GM18499 (cell line): ENCODE measurements around the gene SLFN12.
"Not testable (repeated sequence)": the region's sequence is repeated elsewhere in the genome, so short reads cannot be mapped to it uniquely, and the experiment has no call there.

Source experiments
- ATAC-seq: cut with Tn5 transposase; IDR thresholded peaks from one replicate; pipeline ENCODE4 v1.9.1; 2021; ENCODE audit warnings: moderate number of reproducible peaks; ENCODE audit not compliant: insufficient read depth, unreplicated experiment

Gene SLFN12

DNA sequence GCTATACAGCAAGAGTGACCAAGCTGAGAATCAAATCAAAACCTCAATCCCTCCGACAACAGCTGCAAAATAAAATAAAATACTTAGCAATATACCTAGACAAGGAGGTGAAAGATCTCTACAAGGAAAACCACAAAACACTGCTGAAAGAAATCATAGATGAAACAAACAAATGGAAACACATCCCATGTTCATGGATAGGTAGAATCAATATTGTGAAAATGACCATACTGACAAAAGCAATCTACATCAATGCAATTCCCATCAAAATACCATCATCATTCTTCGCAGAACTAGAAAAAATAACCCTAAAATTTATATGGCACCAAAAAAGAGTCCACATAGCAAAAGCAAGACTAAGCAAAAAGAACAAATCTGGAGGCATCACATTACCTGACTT, 17.6 kb downstream of the SLFN12 start:
- ATAC-seq = not testable (repeated sequence)

DNA sequence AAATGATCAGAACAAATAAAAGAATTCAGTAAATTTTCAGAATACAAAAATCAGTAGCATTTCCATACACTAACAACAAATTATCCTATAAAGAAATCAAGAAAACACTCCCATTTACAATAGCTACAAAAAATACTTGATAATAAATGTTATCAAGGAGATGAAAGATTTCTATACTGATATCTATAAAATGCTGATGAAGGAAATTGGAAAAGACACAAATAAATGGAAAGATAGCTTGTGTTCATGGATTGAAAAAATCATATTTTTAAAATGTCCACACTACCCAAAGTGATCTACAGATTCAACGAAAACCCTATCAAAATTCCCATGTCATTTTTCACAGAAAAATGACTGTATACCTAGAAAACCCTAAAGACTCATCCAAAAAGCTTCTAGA, 18.1 kb downstream of the SLFN12 start:
- no peak for ATAC-seq

DNA sequence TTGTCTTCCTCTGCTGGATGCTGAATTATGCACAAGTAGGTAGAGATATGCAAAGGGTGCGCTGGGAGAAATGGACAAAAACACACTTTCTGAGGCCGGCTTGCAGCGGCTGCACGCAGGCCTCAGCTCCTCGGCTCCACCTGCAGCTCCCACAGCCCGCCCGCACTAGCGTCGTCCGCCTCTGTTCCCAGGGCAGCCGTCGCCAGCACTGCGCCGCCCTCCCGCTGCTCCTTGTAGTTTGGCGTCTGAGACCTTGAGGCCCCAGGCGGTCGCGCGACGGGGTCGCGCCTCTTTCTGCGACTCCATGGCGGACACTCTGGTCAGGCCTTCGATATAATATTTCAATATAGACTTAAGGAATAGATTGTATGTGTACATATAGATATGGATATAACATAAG, 24.8 kb downstream of the SLFN12 start:
- no peak for ATAC-seq

DNA sequence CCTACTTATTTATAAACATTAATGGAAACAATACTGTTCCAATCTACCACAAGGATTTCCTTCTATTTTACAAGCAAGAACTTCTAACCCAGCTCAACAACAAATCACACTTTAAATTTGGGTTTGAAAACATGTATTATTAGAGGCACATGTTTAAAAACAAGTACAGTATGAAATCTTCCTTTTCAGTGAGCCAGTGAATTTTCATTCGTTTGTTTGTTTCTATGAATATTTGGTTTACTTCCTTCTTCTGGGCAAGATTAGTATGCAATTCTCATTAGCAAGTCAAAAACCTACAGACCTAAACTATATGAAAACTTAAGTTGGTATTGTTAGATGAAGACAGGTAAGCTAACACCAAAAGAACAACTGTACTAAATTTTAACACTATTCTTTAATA, 25.7 kb downstream of the SLFN12 start:
- no peak for ATAC-seq

DNA sequence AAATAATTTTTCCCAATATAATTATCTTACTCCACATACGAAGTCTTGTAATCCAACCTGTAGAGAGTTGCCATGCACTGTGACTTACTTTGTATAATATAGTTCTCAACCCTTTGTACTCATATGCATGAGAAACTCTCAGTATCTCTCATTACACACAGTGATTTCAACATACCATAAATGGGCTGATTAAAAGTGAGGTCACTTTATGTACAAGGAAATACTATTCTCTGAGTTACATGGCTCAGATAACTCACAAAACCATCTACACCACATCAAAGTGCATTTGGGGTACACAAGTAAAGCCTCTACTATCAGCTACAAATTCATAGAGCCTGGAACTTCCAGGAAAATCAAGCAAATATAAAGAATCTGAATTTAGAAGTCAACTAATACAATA, 27.9 kb downstream of the SLFN12 start:
- ATAC-seq = no peak

DNA sequence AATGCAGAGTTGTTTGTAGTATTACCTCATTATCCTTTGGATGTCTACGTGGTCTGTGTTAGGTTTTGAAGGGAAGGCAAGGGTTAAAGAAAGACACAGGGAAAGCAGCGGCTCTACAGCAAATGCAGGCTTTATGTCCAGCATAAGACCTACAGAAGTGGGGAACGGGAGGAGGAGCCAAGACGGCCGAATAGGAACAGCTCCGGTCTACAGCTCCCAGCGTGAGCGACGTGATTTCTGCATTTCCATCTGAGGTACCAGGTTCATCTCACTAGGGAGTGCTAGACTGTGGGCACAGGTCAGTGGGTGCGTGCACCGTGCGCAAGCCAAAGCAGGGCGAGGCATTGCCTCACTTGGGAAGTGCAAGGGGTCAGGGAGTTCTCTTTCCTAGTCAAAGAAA, 38.5 kb downstream of the SLFN12 start:
- not testable (repeated sequence) for ATAC-seq

DNA sequence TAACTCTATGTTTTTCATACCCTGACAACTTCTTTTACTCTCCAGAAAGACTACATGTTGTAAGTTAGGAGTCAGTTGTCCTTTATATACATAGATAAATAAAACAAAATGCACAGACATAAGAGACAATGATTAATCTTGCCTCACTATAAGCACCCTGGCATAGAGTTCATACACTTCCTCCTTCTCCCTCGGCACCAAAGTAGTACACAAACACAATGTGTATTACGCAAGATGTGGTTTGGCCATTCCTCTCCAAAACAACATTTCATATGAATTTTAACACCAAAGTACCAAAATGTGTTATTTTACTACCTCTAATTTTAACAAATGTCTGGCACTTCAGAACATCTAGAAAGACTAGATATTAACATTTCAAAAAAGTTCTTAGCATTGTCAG, 41.6 kb downstream of the SLFN12 start:
- ATAC-seq = no peak

DNA sequence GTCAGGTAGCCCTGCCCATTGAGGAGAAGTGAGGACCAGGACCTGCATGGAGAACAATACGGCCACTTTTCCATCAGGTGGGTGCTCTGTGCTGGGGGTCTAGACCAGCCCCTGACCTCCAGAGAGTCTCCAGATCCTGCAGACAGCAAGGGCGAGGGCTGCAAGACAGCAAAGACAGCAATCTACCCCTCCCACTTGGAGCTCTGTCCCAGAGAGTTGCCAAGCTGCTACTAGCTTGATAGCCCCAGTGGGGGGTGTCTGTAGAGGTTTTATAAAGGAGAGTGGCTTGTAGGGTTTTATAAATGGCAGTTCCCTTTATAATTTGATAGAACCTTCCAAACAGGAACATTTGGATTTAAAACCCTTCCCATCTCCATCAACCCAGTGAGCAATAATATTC, 42.1 kb downstream of the SLFN12 start:
- ATAC-seq = no peak

DNA sequence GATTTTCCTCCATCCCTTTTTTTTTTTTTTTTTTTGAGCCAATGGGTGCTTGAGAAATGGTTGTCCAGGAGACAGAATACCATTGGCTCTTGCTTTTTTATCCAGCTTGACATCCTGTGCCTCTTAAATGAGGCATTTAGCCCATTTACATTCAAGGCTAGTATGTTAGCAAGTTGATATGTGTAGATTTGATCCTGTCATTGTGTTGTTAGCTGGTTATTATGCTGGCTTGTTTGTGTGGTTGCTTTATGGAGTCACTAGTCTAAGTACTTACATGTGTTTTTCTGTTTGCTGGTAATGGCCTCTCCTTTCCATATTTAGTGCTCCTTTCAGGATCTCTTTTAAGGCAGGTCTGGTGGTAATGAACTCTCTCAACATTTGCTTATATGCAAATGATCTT, 44.8 kb downstream of the SLFN12 start:
- ATAC-seq = no peak

DNA sequence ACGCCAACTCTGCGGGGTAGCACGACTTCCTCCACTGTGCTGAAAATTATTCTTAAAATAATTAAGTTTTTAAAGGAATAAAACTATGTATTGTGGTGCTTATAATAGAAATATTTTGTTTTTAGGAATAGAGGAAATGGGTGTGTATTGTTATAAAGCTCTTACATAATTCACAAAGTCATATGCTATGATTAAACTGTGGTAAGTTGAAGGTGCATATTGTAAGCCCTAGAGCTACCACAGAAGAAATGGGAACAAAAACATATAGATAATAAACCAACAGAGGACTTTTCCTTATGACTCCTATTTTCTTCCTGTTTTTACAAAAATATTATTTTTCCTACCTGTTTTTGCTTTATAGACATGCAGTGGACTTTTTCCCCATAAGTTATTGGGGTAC, 54.6 kb downstream of the SLFN12 start:
- no peak for ATAC-seq

DNA sequence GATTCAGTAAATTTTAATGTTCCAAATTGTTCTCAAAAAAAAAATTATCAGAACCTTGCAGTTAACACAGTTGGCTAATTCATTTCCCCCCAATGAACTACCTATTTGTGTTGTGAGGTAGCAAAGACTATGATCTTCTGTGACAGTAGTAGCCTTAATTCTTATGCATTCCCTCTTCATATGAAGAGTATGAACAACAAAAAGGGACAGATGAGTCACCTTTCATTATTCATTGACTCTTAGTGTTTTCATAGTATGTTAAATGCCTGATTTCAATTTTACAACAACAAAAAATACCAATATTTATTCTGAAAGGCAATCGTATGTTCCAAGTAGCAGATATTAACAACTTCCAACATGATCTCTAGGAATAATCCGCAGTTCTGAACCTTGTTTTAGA, 55.2 kb downstream of the SLFN12 start:
- ATAC-seq = no peak

DNA sequence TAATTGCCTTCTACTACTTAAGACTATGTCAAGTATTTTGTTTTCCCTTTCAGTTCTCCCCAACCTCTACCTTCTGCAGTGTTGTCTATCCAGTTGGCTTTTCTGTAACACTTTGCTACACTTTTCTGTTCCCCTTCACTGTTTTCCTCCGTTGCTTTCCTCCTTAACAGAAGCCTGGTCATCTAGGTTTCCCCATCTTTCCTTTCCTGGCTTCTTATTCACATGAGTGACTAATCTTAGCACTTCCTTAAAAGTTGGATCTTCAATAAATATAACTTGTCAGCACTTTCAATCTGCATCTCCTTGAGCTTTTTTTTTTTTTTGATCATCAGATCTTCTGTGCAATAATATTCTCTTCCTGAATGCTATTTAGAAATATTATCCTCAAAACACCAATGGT, 56.1 kb downstream of the SLFN12 start:
- no peak for ATAC-seq

DNA sequence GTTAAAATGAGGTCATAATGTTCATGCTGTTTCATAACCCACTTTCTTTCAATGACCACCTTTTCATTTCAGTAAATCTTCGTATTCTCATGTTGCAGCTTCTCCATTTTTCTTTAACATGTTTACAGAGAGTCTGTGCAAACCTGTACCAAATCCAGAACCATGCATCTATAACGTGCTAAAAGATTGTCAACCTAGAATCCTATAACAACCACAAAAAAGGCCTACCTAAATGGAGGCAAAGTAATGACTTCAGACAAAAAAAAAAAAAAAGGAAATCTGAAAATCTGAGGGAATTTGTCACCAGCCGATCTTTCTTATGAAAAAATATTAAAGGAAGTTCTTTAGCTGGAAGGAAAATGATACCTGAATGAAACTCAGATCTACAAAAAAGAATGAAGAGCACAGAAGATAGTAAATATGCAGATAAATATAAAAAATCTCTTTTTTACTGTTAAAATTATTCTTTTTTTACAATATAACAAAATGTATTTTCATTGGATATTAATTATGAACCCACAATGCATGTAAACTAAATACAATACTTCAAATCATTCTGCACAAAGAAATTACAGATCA, 57.4 kb downstream of the SLFN12 start:
- no peak for ATAC-seq

DNA sequence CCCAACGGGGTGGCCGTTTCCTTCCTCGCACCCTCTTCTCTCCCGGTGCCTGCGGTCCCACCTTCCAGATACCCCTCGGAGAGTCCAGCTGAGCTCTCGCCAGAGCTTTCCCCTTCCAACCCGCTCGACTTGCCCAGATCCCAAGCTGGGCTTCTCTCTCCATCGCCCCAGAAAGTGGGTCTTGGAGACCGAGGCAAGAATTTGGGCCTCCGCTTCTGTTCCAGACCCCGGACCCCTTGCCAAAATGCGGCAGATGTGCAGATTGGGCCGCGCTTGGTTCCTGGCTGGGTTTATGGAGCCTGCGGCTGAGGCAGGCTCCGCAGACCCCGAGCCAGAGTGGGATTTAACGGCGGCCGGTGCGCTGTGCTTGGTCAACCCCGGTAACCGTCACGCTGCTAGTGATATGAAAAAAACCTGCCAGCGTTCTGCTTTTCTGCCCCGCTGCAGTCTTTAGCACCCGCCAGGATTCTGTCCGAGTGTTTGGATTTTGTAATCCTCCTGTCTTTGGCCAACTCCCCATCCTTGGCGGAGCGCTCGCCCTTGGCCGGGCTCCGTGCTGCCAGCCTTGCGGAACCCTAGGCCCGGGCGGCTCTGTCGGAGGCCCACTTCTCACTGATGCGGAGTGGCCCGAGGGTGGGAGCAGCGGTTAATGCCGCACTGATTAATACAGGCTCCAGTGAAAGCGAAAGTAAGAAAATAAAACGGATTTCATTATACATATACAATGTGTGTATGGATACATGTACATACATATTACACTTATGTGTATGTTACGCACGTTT, 58.1 kb downstream of the SLFN12 start:
- ATAC-seq = no peak

DNA sequence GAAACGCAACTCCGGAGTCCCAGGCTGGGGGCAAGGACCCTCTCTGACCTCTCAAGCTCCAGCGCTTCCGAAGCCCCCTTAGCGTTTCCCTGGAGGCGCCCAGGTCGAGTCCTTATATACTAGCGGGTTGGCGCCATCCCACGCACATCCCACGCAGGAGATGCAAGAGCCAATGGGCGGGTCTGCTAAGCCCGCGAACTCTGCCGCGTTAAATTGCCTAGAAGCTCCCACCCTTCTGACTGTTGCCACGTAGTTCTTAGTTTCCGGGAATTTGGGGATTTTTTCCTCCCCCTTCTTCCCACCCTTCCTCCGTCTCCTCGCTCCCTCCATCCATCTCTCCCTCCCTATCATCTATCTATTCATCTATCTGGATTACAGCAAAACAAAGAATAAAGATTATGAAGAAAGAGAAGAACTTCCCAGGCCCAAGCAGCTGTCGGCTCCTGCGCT, 58.7 kb downstream of the SLFN12 start, which contains the start of gene SLFN11:
SLFN11 (minus strand) TSS at position 88 of the 450 bp plus-strand sequence. CDS start 9,814 bp downstream, outside the sequence.
- ATAC-seq = no peak

DNA sequence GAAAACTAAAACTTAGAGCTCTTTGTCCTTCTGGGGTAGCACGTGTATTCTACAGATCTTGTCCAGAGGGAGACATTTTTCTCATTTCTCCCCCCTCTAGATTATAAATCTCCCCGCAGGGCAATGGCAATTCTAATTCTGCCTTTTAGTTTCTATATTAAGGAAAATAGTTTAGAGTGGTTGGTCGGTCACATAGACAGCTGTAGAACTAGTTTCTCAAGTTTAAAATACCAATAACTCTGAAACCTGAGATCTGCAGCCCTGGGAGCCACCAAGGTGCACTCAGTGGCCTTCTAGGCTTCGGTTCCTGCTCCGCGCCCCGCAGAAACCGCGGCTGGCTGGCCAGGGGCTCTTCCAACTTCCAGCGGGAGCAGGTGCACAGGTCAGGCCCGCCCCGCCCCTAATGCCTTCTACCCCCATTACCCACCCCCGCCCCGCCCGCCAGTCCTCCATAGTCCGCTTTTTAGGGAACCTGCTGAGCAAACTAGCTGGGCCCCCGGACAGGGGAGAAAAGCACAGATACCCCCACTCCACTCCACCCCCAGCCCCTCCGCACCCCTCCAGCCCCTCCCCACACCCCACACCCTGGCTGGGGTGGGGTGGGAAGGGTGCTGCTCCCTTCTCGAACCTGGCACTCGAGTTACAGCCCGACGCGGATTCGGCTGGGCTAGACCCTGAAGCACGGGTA, 59.3 kb downstream of the SLFN12 start:
- ATAC-seq = no peak

DNA sequence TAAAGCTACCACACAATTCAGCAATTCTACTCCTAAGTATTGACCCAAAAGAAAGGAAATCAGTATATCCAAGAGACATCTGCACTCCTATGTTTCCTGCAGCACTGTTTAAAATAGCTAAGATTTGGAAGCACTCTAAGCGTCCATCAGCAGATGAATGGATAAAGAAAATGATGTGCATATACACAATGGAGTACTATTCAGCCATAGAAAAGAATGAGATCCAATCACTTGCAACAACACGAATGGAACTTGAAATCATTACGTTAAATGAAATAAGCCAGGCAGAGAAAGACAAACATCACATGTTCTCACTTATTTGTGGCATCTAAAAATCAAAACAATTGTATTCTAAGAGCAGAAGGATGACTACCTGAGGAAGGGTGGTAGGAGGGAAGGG, 60.4 kb downstream of the SLFN12 start:
- no peak for ATAC-seq

DNA sequence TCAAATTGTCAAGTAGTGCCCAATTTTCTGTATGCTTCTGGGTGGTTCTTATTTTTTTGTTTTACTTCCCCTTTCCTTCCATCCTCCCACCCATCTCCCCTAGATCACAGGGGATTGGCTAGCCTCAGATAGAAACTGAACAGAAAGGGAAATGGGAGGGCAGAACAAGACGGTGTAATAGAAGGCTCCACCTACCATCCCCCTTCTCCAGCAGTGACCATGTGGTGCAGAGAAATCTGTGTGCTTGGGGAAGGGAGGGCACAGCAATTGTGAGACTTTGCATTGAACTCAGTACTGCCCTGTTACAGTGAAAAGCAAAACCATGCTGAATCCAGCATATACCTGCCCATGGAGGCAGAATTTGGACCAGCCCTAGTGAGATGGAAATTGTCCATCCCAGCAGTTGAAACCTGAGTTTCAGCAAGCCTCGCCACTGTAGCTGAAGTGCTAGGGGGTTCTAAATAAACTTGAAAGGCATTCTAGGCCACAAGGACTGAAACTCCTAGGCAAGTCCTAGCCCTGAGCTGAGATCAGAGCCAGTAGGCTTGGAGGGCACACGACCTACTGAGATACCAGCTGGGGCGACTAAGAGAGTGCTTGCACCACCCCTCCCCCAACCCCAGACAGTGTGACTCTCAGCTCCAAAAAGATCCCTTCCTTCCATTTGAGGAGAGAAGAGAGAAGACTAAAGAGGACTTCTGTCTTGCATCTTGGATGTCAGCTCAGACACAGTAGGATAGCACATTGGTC, 64.0 kb downstream of the SLFN12 start:
- peak; percentile 81 for ATAC-seq

DNA sequence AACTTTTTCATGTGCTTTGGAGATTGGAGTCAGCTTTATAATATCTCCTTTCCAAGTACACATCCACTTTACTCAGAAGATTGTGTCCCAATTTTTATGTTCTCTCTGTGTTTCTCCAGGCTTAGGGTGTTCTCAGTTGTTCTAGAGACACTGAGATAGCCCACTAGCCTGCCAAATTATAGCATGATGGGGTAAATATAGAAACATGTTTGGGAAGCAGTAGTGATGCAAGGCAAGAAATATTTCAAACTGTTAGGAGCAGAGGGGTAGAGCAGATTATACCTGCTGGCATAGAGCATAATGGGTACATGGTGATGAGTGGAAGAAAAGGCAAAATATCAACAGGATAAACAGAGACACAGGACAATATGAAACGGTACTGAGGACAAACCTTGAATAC, 71.3 kb downstream of the SLFN12 start:
- ATAC-seq = no peak
